ENCODE measurements around the gene DUSP28.

The DUSP28 gene

DNA sequence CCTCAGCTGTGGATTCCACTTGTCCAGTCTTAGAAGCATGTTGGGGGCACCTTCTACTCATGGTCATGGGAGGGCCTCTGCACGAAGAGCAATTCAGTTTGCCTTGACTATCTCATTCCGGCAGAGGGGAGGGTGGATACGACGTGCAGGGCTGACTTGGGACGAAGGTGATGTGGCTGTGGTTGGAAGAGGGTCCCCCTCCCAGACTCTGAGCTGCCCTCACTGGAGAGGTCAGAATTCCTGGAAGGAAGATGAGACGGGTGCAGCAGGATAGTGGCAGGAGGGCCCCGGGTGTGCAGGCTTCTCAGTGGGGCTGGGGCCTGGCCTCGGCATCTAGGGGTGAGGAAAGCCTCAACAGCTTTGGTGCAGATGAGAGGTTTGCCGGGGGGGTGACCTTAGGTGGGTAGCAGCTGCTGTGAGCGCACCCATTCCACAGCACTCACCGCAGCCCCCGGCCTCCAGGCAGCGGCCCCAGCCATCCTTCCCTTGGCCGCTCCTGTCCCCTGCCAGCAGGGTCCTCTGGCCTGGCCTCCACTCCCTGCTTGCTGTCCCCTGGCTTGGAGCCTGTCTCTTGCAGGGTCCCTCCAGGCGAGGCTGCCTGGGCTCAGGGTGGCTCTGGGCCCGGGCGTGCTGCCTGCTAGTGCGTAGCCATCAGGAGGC lies 11.3 kb downstream of the DUSP28 start:
- H3K27ac ChIP-seq, result no peak overlapping the region
- no peak for DNase-seq (ENCODE audit: low read depth, low spot score)

- no peak overlapping the region for H3K27ac ChIP-seq
- DNase-seq (ENCODE audit: low read depth, low spot score), result no peak
Measured at GRCh38 chr2:240572141-240573031, 12.2 kb downstream of the DUSP28 start.

GRCh38 chr2:240573071-240573515 lies 12.9 kb downstream of the DUSP28 start:
- H3K27ac ChIP-seq, result no peak overlapping the region
- no peak for DNase-seq (ENCODE audit: low read depth, low spot score)

GRCh38 chr2:240573516-240574385 lies 13.6 kb downstream of the DUSP28 start:
- DNase-seq (ENCODE audit: low read depth, low spot score), result no peak
- no peak overlapping the region for H3K27ac ChIP-seq

DNA sequence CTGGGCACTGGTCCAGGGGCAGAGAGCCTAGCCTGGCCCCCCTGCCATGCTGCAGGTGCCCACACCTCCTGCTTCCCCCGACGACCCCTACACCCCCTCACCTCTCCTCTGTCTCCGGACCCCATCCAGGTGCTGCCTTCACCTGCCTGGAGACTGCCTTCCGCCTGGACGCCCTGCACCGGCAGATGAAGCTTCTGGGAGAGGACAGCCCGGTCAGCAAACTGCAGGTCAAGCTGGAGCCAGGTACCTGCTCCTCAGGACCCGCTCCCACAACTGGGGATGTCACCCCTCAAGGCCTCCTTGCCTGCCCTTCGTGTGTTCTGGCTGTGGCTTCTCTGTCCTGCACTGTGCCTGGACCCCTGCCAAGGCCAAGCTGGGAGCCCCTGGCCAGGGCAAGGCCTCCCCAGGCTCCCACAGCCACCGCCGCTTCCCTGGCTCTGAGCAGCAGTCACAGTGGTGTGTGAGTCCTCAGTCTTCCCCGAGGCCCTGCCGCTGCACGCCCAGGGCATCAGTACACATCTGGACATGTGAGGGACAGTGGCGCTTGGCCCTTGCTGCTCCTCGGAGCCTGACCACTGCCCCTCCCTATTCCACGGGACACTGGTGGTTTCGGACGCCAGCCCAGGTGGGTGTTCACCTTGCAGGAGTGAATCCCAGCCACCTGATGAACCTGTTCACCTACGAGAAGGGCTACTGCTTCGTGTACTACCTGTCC lies 14.4 kb downstream of the DUSP28 start:
- H3K27ac ChIP-seq, result no peak overlapping the region
- no peak for DNase-seq (ENCODE audit: low read depth, low spot score)

DNA sequence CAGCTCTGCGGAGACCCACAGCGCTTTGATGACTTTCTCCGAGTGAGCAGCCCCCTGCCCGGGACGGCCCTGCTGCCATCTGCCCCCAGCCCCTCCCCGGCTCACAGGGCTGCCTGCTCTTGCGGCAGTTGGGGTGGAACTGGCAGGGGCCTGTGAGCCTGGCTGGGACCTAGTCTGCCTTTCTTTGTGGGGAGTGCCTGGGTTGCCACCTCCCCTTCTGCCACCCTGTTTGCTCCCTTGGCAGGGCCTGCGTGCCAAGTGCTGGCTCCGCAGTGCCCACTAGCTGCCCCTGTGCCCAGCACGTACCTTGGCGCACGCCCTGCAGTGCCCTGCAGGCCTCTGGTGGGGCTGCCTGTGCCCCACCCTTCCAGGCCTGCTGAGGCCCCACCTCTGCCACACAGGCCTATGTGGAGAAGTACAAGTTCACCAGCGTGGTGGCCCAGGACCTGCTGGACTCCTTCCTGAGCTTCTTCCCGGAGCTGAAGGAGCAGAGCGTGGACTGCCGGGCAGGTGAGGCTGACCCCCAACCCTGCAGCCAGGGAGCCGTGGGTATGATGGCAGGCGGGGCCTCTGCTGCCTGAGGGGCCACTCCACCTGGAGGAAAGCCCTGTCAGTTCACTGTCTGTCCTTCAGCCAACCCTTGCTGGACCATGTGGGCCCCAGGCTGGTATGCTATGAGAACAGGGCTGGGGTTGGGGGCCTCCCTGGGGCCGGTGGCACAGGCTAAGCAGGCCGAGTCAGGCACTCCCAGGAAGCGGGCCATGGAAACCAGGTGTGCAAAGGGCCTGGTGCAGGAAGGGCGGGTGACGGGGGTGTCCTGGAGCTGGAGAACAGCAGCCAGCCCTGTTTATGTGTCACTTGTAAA lies 15.2 kb downstream of the DUSP28 start:
- DNase-seq (ENCODE audit: low read depth, low spot score), result no peak
- no peak overlapping the region for H3K27ac ChIP-seq

GRCh38 chr2:240576036-240576435 lies 15.9 kb downstream of the DUSP28 start:
- H3K27ac ChIP-seq, result no peak overlapping the region
- no peak for DNase-seq (ENCODE audit: low read depth, low spot score)

DNA sequence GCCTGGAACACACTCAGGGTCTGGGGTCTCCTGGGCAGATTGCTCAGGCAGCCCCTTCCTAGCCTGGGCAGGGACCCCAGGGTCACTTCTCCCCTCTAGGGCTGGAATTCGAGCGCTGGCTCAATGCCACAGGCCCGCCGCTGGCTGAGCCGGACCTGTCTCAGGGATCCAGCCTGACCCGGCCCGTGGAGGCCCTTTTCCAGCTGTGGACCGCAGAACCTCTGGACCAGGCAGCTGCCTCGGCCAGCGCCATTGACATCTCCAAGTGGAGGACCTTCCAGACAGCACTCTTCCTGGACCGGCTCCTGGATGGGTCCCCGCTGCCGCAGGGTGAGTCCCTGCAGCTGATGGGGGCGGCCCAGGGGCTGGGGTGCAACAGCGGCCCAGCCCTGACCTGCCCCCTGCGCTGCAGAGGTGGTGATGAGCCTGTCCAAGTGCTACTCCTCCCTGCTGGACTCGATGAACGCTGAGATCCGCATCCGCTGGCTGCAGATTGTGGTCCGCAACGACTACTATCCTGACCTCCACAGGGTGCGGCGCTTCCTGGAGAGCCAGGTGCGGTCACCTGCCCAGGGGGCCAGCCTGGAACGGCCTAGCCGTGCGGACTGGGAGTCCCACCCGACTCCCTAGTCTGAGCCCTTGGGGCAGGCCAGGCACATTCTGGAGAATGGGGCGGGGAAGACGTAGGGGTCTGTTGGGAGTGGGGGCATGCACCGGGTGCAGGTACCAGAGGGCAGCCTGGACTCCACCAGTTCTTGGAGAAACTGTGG lies 16.5 kb downstream of the DUSP28 start:
- no peak overlapping the region for H3K27ac ChIP-seq
- no peak for DNase-seq (ENCODE audit: low read depth, low spot score)

GRCh38 chr2:240577281-240578109 lies 17.3 kb downstream of the DUSP28 start:
- no peak overlapping the region for H3K27ac ChIP-seq
- DNase-seq (ENCODE audit: low read depth, low spot score), result no peak

- DNase-seq (ENCODE audit: low read depth, low spot score), result no peak
- no peak overlapping the region for H3K27ac ChIP-seq
Measured at GRCh38 chr2:240578110-240578450, 17.9 kb downstream of the DUSP28 start.

DNA sequence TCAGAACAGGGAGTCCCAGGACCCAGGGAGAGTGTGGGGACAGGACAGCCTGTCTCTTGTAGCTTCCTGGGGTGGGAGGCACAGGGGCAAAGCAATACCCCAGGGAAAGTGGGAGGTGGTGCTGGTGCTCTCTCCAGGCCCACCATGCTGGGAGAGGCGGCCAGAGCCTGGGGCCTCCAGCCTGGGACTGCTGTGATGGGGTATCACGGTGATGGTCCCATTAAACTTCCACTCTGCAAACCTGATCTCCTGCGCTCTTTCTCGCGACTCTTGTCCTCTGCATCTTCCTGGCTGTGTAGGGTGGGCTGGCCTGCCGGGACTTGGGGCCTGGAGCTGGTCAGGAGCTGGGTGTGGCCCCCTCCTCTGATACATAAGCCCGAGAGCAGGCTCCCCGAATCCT lies 18.3 kb downstream of the DUSP28 start:
- no peak for DNase-seq (ENCODE audit: low read depth, low spot score)
- H3K27ac ChIP-seq, result no peak overlapping the region

- peak overlapping the region; percentile 73 for H3K27ac ChIP-seq
- no peak for DNase-seq (ENCODE audit: low read depth, low spot score)
Measured at GRCh38 chr2:240579071-240579762, 19.1 kb downstream of the DUSP28 start.

GRCh38 chr2:240579771-240580614 lies 19.8 kb downstream of the DUSP28 start:
- peak overlapping the region; percentile 73 for H3K27ac ChIP-seq
- peak; percentile 66 for DNase-seq (ENCODE audit: low read depth, low spot score)

GRCh38 chr2:240581811-240582210 lies 21.7 kb downstream of the DUSP28 start:
- no peak for DNase-seq (ENCODE audit: low read depth, low spot score)
- no peak overlapping the region for H3K27ac ChIP-seq

- no peak for DNase-seq (ENCODE audit: low read depth, low spot score)
- no peak overlapping the region for H3K27ac ChIP-seq
Measured at GRCh38 chr2:240582781-240583180, 22.6 kb downstream of the DUSP28 start.

DNA sequence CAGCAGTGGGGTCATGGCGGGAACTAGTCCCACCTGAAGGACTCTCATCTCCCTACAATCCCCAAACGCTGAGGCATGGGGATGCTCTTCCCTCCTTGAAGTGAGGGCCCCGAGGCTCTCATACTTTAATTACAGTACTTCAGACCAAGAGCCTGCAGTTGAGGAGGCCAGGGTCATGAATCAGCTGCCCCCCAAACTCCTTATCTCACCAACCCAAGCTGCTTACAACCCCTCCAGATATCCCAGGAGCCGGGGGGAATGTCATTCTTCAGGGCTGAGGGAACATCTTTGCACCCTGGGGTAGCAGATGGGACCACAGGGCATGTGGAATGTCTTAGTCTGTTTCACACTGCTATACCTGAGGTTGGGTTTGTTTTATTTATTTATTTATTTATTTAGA lies 23.6 kb downstream of the DUSP28 start:
- DNase-seq (ENCODE audit: low read depth, low spot score), result no peak
- no peak overlapping the region for H3K27ac ChIP-seq
